CMK (cell line): ENCODE results near the gene CLCF1.
A peak's percentile ranks its signal among the peaks of the same experiment; 100 is the strongest.

Source experiments
- DNase-seq: peaks from one replicate; pipeline ENCODE4 v3.0.0-alpha.2; 2010; ENCODE audit warnings: low read depth

Gene CLCF1

DNA sequence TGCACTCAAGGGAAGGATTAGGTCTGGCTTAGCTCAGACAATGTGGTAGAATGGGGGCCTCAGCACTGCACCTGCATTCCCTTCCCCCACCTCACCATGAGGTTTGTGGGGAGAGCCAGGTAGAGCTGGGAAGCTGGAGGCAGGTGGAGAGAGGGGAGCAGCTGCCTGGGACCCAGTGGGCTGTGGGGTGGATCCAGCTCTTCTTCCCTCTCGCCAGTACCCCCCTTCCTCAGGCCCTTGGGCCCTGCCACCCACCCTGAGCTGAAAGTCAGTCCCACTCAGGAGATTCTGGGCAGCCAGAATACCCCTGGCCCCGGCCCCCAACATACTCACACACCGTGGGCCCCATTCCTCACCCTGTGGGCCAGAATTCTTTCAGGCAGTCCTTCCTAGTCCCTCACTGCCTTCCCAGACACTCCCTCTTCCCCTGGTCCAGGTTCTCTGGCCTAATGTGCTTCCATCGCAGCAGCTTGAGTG is 17.0 kb downstream of the CLCF1 start:
- DNase-seq, result no peak

GRCh38 chr11:67355794-67356386 is 17.5 kb downstream of the CLCF1 start:
- no peak for DNase-seq

- no peak for DNase-seq
Measured at GRCh38 chr11:67355023-67355793, 18.2 kb downstream of the CLCF1 start.

- DNase-seq, result peak; percentile 83
Measured at GRCh38 chr11:67354075-67355022, 19.0 kb downstream of the CLCF1 start.

GRCh38 chr11:67353317-67354074 is 19.9 kb downstream of the CLCF1 start, which contains the start of gene POLD4:
TSS of gene POLD4 (minus strand) at chr11:67353546. CDS start at chr11:67353399, 147 bp downstream.
- DNase-seq, result peak; percentile 98

GRCh38 chr11:67352546-67353316 is 20.7 kb downstream of the CLCF1 start:
- DNase-seq, result no peak

GRCh38 chr11:67351275-67352005 is 22.0 kb downstream of the CLCF1 start:
- no peak for DNase-seq

GRCh38 chr11:67349928-67350465 is 23.4 kb downstream of the CLCF1 start:
- no peak for DNase-seq

GRCh38 chr11:67349457-67349856 is 23.9 kb downstream of the CLCF1 start:
- DNase-seq, result no peak

DNA sequence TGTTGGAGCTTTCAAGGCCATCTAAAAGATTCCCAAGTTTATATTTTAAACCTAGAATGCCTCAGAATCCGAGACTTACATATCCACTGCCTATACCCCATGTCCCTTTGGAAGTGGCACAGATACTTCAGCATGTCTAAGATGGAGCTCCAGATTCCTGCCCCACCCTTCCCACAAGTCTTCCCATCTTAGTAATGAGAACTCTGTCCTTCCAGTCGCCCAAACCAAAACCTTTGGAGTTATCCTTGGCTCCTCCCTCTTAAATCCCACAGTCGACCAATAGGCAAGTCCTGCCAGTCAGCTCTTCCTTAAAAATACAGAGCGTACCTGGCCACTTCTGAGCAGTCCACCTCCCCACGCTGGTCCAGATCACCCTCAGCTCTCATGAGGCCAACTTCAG is 24.4 kb downstream of the CLCF1 start:
- DNase-seq, result no peak

DNA sequence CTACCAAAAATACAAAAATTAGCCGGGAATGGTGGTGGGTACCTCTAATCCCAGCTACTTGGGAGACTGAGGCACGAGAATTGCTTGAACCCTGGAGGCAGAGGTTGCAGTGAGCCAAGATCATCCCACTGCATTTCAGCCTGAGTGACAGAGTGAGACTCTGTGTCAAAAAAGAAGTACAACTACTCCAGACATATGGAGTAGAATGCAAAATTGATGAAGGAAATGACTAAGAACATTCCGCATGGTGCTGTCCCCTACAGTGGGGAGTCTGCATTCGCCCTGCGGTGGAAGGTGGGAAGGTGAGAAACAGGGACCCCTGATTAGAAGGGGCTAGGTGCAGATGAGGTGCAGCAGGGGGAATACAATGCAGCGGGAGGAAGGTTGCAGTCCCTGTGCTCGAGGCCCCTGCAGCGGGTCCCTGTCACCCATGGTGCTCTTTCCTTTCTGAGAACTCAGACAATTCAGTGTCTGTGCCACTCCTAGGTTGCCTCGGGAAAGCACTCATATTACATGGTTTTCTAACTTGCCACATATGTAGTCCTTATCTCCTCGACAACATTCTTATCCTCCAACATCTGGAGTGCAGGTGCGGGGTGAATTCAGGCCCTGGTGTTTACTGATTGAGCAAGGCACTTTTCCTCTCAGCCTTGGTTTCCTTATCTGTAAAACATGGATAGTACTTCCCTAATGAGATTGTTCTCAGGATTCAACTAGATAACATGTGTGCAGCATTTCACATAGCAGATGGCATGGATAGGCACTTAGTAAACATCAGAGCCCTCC is 25.2 kb downstream of the CLCF1 start:
- DNase-seq, result peak; percentile 78

- no peak for DNase-seq
Measured at GRCh38 chr11:67345920-67346819, 27.2 kb downstream of the CLCF1 start.

DNA sequence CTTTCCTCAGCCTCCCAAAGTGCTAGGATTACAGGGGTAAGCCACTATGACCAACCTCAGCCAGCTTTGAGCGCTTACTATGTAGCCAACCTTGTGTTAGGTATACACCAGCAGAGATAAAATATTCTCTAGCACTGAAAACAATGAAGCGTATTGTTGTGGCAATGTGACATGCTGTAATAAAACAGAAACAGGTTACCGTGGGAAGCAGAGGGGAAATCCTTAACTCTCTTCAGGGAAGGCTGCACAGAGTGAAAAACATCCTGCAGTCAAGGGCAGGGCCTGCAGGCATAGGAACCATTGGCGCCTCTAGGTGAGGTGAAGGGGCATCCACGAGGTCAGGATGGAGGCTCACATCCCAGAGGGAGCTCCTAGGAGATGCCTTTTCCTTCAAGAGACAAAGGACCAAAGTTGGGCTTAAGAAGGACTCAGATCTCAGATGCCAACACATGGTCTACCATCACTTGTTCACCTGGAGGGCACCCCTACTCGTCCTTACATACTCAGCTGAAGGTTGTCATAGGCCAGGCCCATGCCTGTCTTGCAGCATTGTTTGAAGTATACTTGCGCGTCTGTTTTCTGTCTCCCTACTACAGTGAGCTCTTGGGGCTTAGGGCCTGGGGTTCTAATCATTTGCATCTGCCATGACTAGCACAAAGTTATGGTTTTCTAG is 28.0 kb downstream of the CLCF1 start:
- DNase-seq, result no peak

GRCh38 chr11:67344264-67344663 is 29.1 kb downstream of the CLCF1 start:
- no peak for DNase-seq

DNA sequence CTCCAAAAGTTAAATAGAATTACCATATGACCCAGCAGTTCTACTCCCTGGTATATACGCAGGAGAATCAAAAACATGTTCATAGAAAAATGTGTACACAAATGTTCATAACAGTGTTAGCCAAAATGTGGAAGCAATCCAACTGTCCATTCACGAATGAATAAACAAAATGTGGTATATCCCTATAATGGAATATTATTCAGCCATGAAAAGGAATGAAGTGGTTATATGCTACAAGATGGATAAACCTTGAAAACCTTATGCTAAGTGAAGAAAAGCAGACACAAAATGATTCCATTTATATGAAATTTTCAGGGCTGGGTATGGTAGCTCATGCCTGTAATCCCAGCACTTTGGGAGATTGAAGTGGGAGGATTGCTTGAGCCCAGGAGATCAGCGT is 36.1 kb downstream of the CLCF1 start:
- DNase-seq, result no peak

DNA sequence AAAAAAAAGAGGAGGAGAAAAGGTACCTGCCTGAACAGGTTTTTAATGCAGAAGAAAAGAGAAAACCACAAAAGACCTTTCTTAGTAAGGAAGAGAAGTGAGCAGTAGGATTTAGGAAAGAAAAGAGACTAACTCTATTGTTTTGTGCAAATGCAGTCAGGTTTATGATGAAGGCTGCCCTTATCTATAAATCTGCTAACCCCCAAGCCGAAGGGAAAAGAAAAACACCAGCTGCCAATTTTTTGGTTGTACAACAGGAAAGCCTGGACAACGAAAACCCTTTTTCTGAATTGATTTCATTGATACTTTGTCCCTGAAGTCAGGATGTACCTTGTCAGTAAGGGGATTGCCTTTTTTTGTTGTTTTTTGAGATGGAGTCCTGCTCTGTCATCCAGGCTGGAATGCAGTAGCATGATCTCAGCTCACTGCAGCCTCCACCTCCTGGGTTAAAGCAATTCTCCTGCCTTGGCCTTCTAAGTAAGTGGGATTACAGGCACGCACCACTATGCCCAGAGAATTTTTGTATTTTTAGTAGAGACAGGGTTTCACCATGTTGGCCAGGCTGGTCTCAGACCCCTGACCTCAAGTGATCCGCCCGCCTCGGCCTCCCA is 41.2 kb downstream of the CLCF1 start:
- DNase-seq, result no peak

DNA sequence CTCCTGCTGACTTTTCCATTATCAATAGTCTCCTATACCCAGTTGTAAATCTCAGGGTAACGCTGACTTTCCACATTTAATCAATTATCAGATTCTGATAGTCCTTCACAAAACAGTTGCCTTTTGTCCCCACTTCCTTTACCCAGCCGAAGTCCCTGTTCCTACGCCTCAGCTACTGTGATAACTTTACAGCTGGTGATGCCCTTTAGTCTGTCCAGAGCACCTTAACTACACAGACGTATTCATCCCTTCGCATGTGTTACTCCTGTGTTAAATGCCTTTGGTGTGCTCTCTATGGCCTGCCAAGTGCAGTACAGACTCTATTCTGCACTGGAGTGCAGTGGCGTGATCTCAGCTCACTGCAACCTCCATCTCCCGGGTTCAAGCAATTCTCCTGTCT is 49.9 kb downstream of the CLCF1 start:
- no peak for DNase-seq
